ENCODE results near the gene TNRC6C. TPM values are rescaled to one million over a fixed set of nuclear protein-coding genes. Genes with fewer than 3 reads are reported as not detected.
"Not testable (repeated sequence)": the region's sequence is repeated elsewhere in the genome, so short reads cannot be mapped to it uniquely, and the experiment has no call there.

Gene TNRC6C
- total and polyA plus RNA-seq, 7 donors = 0.92 to 22.1 (median 6.3) TPM

DNA sequence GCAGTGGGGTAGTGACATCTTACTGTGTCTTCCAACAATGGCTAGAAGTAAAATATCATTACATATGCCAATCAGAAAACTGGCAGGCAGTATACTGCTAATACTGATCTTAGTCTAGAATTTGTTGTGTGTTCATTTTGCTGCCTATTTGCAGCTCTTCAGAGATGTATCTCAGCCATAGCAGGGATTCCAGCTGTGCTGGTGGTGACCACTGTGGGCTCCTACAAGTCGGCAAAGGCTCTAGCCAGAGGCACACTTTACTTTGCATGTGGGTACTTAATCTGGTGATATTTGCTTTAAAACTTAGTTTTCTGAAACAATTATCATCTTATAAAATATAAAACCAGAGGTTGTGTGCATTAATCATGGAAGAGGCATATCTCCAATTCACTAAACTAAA lies 100.1 kb downstream of the TNRC6C start:
- 90 to 95% methylated on average over 1 of the region's 1 CpG for WGBS, 2 donors
- peak overlapping the region in 1 of 4 donors; percentile 42 for H3K27ac ChIP-seq
- H3K4me3 ChIP-seq = no peak overlapping the region
- TF ChIP-seq POLR2AphosphoS5 (IDR thresholded peaks at IDR 0.05) = no peak
- TF ChIP-seq, protein P1, sequence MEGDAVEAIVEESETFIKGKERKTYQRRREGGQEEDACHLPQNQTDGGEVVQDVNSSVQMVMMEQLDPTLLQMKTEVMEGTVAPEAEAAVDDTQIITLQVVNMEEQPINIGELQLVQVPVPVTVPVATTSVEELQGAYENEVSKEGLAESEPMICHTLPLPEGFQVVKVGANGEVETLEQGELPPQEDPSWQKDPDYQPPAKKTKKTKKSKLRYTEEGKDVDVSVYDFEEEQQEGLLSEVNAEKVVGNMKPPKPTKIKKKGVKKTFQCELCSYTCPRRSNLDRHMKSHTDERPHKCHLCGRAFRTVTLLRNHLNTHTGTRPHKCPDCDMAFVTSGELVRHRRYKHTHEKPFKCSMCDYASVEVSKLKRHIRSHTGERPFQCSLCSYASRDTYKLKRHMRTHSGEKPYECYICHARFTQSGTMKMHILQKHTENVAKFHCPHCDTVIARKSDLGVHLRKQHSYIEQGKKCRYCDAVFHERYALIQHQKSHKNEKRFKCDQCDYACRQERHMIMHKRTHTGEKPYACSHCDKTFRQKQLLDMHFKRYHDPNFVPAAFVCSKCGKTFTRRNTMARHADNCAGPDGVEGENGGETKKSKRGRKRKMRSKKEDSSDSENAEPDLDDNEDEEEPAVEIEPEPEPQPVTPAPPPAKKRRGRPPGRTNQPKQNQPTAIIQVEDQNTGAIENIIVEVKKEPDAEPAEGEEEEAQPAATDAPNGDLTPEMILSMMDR (IDR thresholded peaks at IDR 0.05) = no peak
- TF ChIP-seq EP300 (IDR thresholded peaks at IDR 0.05) = no peak
- no peak for TF ChIP-seq POLR2A (IDR thresholded peaks at IDR 0.05)
- H3K9me3 ChIP-seq = no peaks in the 10 kb centered on the region
- no peak for DNase-seq
- peaks cover 0 to 19% (median 9%) of the 10 kb centered on the region in 4 donors for H3K36me3 ChIP-seq
- intact Hi-C loops (cut with DNase I) = no loop called here
- H3K27me3 ChIP-seq = no peaks in the 10 kb centered on the region
- H3K4me1 ChIP-seq = peaks cover 0 to 13% (median 3%) of the 10 kb centered on the region in 4 donors

DNA sequence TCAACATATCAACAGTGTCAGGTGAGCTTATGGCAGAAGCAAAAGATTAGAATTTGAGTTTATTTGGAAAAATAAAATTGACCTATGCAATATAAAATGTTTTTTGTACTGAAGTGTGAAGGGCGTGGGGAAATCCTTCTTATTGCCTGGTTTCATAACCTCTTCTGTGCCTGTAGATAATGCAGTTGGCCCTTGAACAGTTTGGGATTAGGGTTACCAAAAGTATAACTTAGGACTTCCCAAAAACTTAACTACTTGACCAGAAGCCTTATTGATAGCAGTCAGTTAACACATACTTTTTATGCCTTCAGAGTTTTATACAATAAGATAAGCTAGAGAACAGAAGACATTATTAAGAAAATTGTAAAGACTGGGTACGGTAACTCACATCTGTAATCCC lies 104.1 kb downstream of the TNRC6C start:
- H3K27ac ChIP-seq = no peak overlapping the region
- peaks cover 0 to 13% (median 3%) of the 10 kb centered on the region in 4 donors for H3K4me1 ChIP-seq
- whole genome bisulfite sequencing, 2 donors = 87 to 96% methylated on average over 2 of the region's 2 CpGs
- H3K36me3 ChIP-seq = peaks cover 0 to 31% (median 2%) of the 10 kb centered on the region in 4 donors
- TF ChIP-seq, protein P1 (IDR thresholded peaks at IDR 0.05) = no peak
- TF ChIP-seq POLR2AphosphoS5 (IDR thresholded peaks at IDR 0.05) = no peak
- TF ChIP-seq EP300 (IDR thresholded peaks at IDR 0.05) = no peak
- no peak for TF ChIP-seq POLR2A (IDR thresholded peaks at IDR 0.05)
- H3K27me3 ChIP-seq = no peaks in the 10 kb centered on the region
- no peak for DNase-seq
- intact Hi-C loops (cut with DNase I) = no loop called here
- H3K9me3 ChIP-seq = no peaks in the 10 kb centered on the region
- H3K4me3 ChIP-seq = no peak overlapping the region

DNA sequence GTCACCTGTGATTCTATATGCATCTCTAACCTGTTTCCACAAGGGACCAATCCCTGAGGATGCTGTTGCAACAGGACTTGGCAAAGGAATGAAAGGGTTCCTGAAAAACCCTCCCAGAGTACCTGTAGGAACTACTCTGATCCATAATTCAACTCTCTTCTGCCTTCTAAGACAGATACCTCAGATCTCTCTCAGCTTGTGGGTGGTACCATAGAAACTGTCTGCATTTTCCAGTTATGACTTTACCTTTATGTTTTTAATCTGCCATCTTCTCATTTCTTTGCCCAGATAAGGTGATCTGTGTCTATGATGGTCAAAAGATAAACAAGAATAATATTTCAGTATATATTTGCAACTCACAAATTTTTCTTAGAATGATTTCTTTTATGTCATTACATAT lies 105.0 kb downstream of the TNRC6C start:
- TF ChIP-seq POLR2A (IDR thresholded peaks at IDR 0.05) = no peak
- TF ChIP-seq, protein P1 (IDR thresholded peaks at IDR 0.05) = no peak
- TF ChIP-seq POLR2AphosphoS5 (IDR thresholded peaks at IDR 0.05) = no peak
- no peak for TF ChIP-seq EP300 (IDR thresholded peaks at IDR 0.05)
- H3K4me1 ChIP-seq = peaks cover 0 to 10% (median 0%) of the 10 kb centered on the region in 4 donors
- no peaks in the 10 kb centered on the region for H3K9me3 ChIP-seq
- intact Hi-C loops (cut with DNase I) = no loop called here
- H3K27me3 ChIP-seq = no peaks in the 10 kb centered on the region
- H3K27ac ChIP-seq = no peak overlapping the region
- no peak for DNase-seq
- H3K36me3 ChIP-seq = peaks cover 6 to 40% (median 9%) of the 10 kb centered on the region in 4 donors
- H3K4me3 ChIP-seq = no peak overlapping the region

DNA sequence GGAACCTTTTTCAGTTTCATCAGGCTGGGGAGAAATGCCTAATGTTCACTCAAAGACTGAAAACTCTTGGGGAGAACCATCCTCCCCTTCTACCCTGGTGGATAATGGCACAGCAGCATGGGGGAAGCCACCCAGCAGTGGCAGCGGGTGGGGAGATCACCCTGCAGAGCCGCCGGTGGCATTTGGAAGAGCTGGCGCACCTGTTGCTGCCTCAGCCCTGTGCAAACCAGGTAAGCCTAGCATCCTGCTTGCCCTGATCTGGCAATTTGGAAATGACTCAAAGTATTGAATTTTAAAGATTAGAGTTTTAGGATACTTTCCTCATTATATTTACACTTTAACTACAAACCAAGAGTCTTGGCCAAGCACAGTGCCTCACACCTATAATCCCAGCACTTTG lies 106.2 kb downstream of the TNRC6C start:
- no peaks in the 10 kb centered on the region for H3K27me3 ChIP-seq
- H3K4me3 ChIP-seq = no peak overlapping the region
- DNase-seq = no peak
- 96 to 97% methylated on average over 4 of the region's 4 CpGs for WGBS, 2 donors
- intact Hi-C loops (cut with DNase I) = no loop called here
- H3K36me3 ChIP-seq = peaks cover 6 to 53% (median 9%) of the 10 kb centered on the region in 4 donors
- H3K4me1 ChIP-seq = no peaks in the 10 kb centered on the region
- no peaks in the 10 kb centered on the region for H3K9me3 ChIP-seq
- TF ChIP-seq EP300 (IDR thresholded peaks at IDR 0.05) (no peak), POLR2A (IDR thresholded peaks at IDR 0.05) (no peak), POLR2AphosphoS5 (IDR thresholded peaks at IDR 0.05) (no peak)
- TF ChIP-seq, protein P1 (IDR thresholded peaks at IDR 0.05) = no peak
- no peak overlapping the region for H3K27ac ChIP-seq

DNA sequence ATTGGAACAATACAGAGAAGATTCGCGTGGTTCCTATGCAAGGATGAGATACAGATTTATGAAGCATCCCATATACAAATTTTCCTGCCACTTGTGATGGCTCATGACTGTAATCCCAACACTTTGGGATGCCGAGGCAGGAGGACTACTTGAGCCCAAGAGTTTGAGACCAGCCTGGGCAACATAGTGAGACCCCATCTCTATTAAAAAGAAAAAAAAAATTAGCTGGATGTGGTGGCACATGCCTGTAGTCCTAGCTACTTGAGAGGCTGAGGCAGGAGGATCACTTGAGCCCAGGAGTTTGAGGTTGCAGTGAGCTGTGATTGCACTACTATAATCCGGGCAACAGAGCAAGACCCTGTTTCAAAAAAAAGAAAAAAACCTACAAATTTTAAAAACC lies 108.5 kb downstream of the TNRC6C start:
- H3K27me3 ChIP-seq; H3K4me3 ChIP-seq; H3K9me3 ChIP-seq; DNase-seq; intact Hi-C loops (cut with DNase I); H3K27ac ChIP-seq; H3K4me1 ChIP-seq: not testable (repeated sequence)
- WGBS, 2 donors = 96 to 98% methylated on average over 4 of the region's 4 CpGs
- H3K36me3 ChIP-seq = peaks cover 9 to 75% (median 18%) of the 10 kb centered on the region in 4 donors

Data from sigmoid colon (tissue), 7 donors.